Right ventricle myocardium superior (tissue), 1 donor: ENCODE data around the gene PDGFC. TPM values are rescaled to one million over a fixed set of nuclear protein-coding genes. Genes with fewer than 3 reads are reported as not detected.

ENCODE experiments used
- ATAC-seq: fragments of 200-7000 bp; cut with Tn5 transposase; one replicate; pipeline ENCODE4 v1.9.1; 2020; ENCODE audit warnings: mild to moderate bottlenecking; ENCODE audit not compliant: poor library complexity
- DNase-seq: peaks from one replicate; pipeline ENCODE4 v3.0.0-alpha.2; 2020
- intact Hi-C: fragments of 100-400 bp; cut with DNase I; formaldehyde crosslinking; loops from one replicate; pipeline ENCODE4 v1.11.2; 2022
- total RNA-seq: library from RNA; stranded (reverse); fragmentation: NEBNext Ultra II Directional; extraction: Animal tissue kit (Norgen Biotek cat#: 25700); gene quantifications from one replicate; pipeline ENCODE4 v1.2.1, GENCODE V29; 2021
- donor health status: DM: no; HTN: yes; CAD: no; lungs with severe emphysema.

The PDGFC gene
- total RNA-seq, 1 donor from 2014 or later = 14.9 TPM

DNA sequence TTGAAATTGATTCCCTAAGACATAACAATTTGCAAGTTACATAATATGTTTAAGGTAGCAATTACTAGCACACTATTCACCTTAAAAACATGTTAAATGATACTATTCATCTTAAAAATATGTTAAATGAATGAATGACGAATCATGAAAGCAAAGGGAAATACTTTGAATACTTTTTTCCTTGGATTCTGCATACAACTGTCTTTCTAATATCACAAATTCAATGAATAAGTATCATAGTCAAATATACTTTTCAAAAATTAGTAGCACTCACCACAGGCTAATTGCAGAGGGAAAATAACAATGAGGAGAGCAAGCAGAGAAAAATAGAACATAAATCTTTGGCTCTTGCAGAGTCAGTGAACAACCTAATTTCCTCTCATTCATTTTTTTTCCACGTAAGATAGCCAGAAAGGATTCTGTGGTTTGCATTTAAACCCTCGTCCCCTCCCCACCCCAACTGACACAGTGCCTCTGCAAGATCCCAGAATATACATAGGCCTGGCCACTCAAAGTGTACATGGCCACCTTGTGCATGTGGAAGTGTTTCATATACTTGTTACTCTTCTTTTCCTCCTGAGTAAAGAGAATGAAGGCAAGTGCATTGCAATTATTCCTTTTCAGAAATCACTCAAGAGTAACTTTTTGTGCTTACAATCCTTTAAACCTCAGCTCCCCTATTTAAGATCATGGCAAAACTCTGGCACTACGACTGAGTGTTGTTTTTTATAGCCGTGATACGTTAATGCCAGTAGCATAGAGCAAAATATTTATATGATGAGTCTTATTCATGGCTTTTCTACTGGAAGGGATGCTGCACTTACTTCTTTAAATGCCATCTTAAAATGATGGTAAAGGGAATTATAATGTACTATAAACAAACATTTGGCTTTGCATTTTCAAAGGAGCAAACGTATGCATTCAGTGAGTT lies 236.4 kb downstream of the PDGFC start:
- ATAC-seq = no peak
- no peak for DNase-seq
- intact Hi-C loops = no loop called here

DNA sequence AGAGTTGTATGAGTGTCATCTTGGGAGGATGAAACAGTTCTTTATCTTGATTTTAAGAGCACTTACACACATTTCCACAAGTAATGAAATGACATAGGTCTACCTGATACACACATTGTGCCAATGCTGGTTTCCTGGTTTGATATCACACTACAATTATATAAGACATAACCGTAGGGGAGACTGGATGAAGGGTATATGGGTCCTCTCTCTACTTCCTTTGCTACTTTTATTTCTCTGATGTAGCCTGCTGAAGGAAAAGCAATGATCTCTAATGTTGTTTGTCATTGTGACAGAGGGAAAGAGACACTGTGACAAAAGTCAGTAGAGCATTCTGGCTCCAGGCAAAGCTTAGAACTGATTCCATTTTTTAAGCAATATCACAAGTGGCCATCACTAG lies 238.0 kb downstream of the PDGFC start:
- no peak for DNase-seq
- ATAC-seq = no peak
- intact Hi-C loops = no loop called here

DNA sequence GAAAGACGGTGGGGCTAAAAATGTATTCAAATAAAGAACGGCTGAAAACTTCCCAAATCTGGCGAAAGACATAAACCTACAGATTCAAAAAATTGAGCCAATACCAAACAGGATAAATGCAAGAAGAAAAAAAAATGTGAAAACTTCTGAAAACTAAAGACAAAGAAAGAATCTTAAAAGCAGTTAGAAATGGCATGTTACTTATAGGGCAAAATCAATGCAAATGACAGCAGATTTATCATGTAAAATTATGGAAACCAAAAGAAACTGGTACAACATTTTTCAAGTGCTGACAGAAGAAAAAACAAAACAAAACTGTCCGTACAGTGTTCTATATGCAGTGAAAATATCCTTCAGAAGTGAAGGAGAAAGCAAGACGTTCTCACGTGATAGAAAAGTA lies 239.0 kb downstream of the PDGFC start:
- DNase-seq = no peak
- intact Hi-C loops = no loop called here
- no peak for ATAC-seq

DNA sequence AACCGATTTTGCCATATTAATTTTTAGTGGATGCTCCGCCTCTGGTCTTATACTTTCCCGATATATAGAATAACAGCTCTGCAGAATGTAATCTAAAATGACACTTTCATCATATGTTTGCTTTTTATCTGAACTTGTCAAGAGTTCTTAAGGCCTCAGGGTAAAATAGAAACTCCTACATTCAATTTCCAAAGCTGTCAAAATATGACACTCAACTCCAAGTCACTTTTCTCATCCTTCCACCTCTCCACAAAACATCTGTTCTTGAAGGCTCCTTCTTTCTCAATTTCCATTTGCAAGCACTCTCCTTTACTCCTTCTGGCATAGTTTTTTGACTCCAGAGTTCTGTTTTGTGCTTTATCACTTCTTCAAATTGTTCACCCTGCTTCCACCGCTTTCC lies 242.2 kb downstream of the PDGFC start:
- intact Hi-C loops = no loop called here
- ATAC-seq = no peak
- DNase-seq = no peak

DNA sequence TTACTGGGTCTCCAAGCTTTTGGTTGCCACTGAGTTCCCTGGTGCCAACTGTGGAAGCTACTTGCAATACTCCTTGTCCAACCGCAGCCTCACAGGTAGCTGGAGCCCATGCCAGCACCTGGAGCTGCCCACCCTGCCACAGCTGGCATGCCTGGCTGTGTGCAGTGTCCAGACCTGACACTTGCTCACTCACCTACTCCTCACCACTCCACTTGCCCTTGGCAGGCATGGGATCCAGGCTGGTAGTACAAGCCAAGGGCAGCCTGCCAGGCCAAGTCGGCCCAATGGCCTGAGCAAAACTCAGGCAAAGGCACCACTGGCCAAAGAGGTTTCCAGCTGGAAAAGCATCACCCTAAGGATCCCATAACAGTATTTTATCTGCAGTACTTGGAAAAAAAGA lies 246.3 kb downstream of the PDGFC start:
- intact Hi-C loops = no loop called here
- peak; percentile 97 for ATAC-seq
- DNase-seq = peak; percentile 71

DNA sequence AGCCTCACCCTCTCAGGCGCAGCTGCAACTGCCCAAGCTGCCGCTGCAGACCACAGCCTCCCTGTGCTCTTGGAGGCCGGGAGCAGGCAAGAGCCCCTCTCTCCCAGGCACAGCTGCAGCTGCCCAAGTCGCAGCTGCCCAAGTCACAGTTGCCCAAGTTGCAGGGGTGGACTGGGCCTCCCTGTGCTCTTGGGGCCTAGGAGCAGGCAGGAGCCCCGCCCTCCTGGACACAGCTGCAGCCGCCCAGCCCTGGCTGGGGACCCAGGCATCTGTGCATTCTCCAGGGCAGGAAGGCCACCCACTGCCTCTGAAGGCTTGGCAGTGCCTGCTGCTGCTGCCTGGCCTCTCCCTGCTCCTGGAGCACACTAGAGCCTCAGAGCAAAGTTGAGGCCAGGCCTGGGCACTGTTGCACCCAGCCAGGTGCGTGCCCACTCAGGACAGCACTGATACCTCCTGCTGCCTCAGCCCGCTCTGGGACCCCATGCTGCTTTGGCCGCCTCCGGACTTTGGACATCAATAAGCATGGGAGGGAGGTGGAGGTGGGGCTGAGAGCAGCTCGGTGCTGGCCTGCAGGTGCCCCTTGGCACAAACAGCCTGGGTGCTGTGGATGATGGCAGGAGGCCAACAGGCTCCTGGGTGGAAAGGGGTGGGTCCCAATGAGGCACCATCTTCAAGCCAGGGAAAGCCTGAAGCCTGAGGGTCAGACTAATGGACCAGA lies 247.5 kb downstream of the PDGFC start:
- ATAC-seq = peak; percentile 27
- intact Hi-C loops = no loop called here
- no peak for DNase-seq

DNA sequence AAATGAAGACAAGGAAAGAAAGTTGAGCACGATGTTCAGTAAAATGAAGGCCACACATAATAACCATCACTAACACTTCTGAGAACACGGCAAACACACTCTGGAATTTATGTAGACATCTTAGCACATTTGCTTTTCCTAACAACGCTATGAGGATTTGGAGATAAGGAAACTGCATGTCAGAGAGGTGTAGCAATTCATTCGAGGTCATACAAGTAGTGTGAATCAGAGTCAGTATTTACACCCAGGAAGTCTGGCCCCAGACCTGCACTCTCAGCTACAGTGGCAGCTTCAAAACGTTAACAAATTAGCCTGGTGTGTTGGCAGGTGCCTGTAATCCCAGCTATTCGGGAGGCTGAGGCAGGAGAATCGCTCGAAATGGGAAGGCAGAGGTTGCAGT lies 253.4 kb downstream of the PDGFC start:
- no peak for DNase-seq
- ATAC-seq = no peak
- intact Hi-C loops = no loop called here

DNA sequence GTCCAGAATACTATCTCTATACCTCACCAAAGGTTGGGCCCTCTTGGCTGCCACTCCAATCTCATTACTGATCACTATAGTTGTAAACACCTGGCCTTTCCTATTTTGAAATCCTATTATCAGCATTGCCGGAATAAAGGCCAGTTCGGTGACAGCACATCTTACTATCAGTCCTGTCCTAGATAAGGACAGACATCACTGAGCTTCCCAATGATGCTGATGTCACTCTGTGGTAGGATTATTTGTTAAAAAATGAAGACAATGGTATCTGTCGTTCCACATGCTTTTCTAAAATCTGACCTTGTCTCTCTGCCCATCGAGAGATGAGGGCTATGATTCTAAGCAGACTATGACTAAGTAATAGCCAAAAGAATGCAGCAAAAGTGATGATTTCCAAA lies 260.4 kb downstream of the PDGFC start:
- ATAC-seq (no peak), DNase-seq (no peak)
- intact Hi-C loops = no loop called here

Other genes starting within 250 kb of the PDGFC start
- gene GLRB, start 104.4 kb upstream of the PDGFC start, total RNA-seq = 7.8 TPM
- gene GRIA2, start 248.9 kb upstream of the PDGFC start, total RNA-seq = not detected